Epithelial cell of esophagus (primary cell): ENCODE data around the gene PARD6A.
A peak's percentile ranks its signal among the peaks of the same experiment; 100 is the strongest.

Source experiments
- DNase-seq: peaks from one replicate; pipeline ENCODE4 v3.0.0; 2010; ENCODE audit warnings: low read depth
- H3K4me3 ChIP-seq: 2 replicates; pipeline ENCODE4 v1.5.1; 2011; ENCODE audit warnings: mild to moderate bottlenecking, low read length, control low read depth
- CTCF ChIP-seq: IDR thresholded peaks from 2 replicates; pipeline ENCODE4 v1.5.1; 2011; ENCODE audit warnings: low read depth, mild to moderate bottlenecking, low read length, control low read depth, inconsistent platforms; ENCODE audit not compliant: insufficient read depth; ENCODE audit errors: missing control alignments

PARD6A gene

GRCh38 chr16:67657751-67658518 is 2.8 kb upstream of the PARD6A start:
- DNase-seq = no peak
- no peak for TF ChIP-seq CTCF
- no peak overlapping the region for H3K4me3 ChIP-seq

- TF ChIP-seq CTCF = no peak
- peak overlapping the region; percentile 93 for H3K4me3 ChIP-seq
- no peak for DNase-seq
Measured at GRCh38 chr16:67658849-67659674, 1.7 kb upstream of the PARD6A start.

GRCh38 chr16:67659675-67660563 is 841 bp upstream of the PARD6A start, which contains the start of gene ACD:
Gene ACD, minus strand, starts transcription at chr16:67660260. Its CDS starts 40 bp downstream, at chr16:67660220.
- no peak for TF ChIP-seq CTCF
- H3K4me3 ChIP-seq = peak within 1 kb of the TSS; percentile 93
- DNase-seq = peak; percentile 91

GRCh38 chr16:67661101-67661761 is 471 bp downstream of the PARD6A start:
- H3K4me3 ChIP-seq = peak overlapping the region; percentile 42
- peak; percentile 61 for DNase-seq
- no peak for TF ChIP-seq CTCF

GRCh38 chr16:67661886-67662652 is 1.3 kb downstream of the PARD6A start:
- no peak for DNase-seq
- no peak overlapping the region for H3K4me3 ChIP-seq
- no peak for TF ChIP-seq CTCF
